HEK293T (cell line): Measurements from ENCODE around the gene TRIM56.

ENCODE experiments used
- BHLHE40 ChIP-seq: fragments of 450-650 bp; IDR thresholded peaks from 2 replicates; pipeline ENCODE4 v1.6.1; 2016; ENCODE audit warnings: mild to moderate bottlenecking, moderate library complexity, borderline replicate concordance
- ELF4 ChIP-seq: fragments of 450-650 bp; IDR thresholded peaks from 2 replicates; pipeline ENCODE4 v1.6.1; 2017; ENCODE audit warnings: antibody characterized with exemption
- FOXA1 ChIP-seq: fragments of 450-650 bp; IDR thresholded peaks from 2 replicates; pipeline ENCODE4 v1.6.1; 2016; ENCODE audit warnings: mild to moderate bottlenecking
- FOXK2 ChIP-seq: fragments of 450-650 bp; IDR thresholded peaks from 2 replicates; pipeline ENCODE4 v1.6.1; 2016; ENCODE audit warnings: mild to moderate bottlenecking
- FOXM1 ChIP-seq: fragments of 450-650 bp; IDR thresholded peaks from 2 replicates; pipeline ENCODE4 v1.6.1; 2017; ENCODE audit warnings: mild to moderate bottlenecking, borderline replicate concordance
- HDGF ChIP-seq: fragments of 450-650 bp; IDR thresholded peaks from 2 replicates; pipeline ENCODE4 v1.6.1; 2017; ENCODE audit warnings: antibody characterized with exemption, borderline replicate concordance
- L3MBTL2 ChIP-seq: fragments of 450-650 bp; conservative IDR thresholded peaks from 2 replicates; pipeline ENCODE4 v1.6.1; 2016; ENCODE audit warnings: mild to moderate bottlenecking
- LEF1 ChIP-seq: fragments of 450-650 bp; IDR thresholded peaks from 2 replicates; pipeline ENCODE4 v1.6.1; 2017; ENCODE audit warnings: mild to moderate bottlenecking, borderline replicate concordance
- PKNOX1 ChIP-seq: fragments of 450-650 bp; IDR thresholded peaks from 2 replicates; pipeline ENCODE4 v1.6.1; 2016
- SP1 ChIP-seq: fragments of 450-650 bp; IDR thresholded peaks from 2 replicates; pipeline ENCODE4 v1.6.1; 2017
- SUZ12 ChIP-seq: fragments of 450-650 bp; IDR thresholded peaks from 2 replicates; pipeline ENCODE4 v1.6.1; 2016; ENCODE audit warnings: mild to moderate bottlenecking
- TARDBP ChIP-seq: fragments of 450-650 bp; IDR thresholded peaks from 2 replicates; pipeline ENCODE4 v1.6.1; 2016
- ZNF384 ChIP-seq: fragments of 450-650 bp; IDR thresholded peaks from 2 replicates; pipeline ENCODE4 v1.6.1; 2016

- TF ChIP-seq FOXM1 (no peak), ZNF384 (no peak), L3MBTL2 (no peak), BHLHE40 (no peak), PKNOX1 (no peak), FOXA1 (no peak), SP1 (no peak), ELF4 (no peak), FOXK2 (no peak), SUZ12 (no peak), LEF1 (no peak), TARDBP (no peak), HDGF (no peak)
These were observed 42.3 kb downstream of the TRIM56 start for GRCh38 chr7:101127460-101128039.
